Activated CD8-positive, alpha-beta memory T cell treated with anti-CD3 and anti-CD28 coated beads for 1 hour (primary cell): Measurements from ENCODE around the gene SBF1.
A peak's percentile ranks its signal among the peaks of the same experiment; 100 is the strongest.

ENCODE experiments used
- DNase-seq, 2 donors: peaks; one replicate each; pipeline ENCODE4 v3.0.0-alpha.2; 2020; ENCODE audit warnings: low read depth in 1 of 2; ENCODE audit errors: extremely low read depth in 1 of 2

Gene SBF1

GRCh38 chr22:50506611-50507420, 32.0 kb upstream of the SBF1 start:
- no peak for DNase-seq

- no peak for DNase-seq
Observed at GRCh38 chr22:50505776-50506610, 31.2 kb upstream of the SBF1 start.

- no peak for DNase-seq
Observed at GRCh38 chr22:50505276-50505775, 30.5 kb upstream of the SBF1 start.

- DNase-seq: no peak
Observed at GRCh38 chr22:50504369-50505211, 29.8 kb upstream of the SBF1 start.

- DNase-seq: no peak
Observed at GRCh38 chr22:50503475-50504145, 28.8 kb upstream of the SBF1 start.

GRCh38 chr22:50502628-50503474, 28.0 kb upstream of the SBF1 start:
- no peak for DNase-seq

- no peak for DNase-seq
Observed at GRCh38 chr22:50502096-50502495, 27.3 kb upstream of the SBF1 start.

- DNase-seq: no peak
Observed at GRCh38 chr22:50500452-50500851, 25.6 kb upstream of the SBF1 start.

GRCh38 chr22:50498322-50498890, 23.6 kb upstream of the SBF1 start:
- DNase-seq: peak; percentile 38 to 42

GRCh38 chr22:50497093-50497492, 22.3 kb upstream of the SBF1 start:
- no peak for DNase-seq

- no peak for DNase-seq
Observed at GRCh38 chr22:50490531-50491308, 15.9 kb upstream of the SBF1 start.

- no peak for DNase-seq
Observed at GRCh38 chr22:50489363-50490243, 14.8 kb upstream of the SBF1 start.

GRCh38 chr22:50488886-50489285, 14.1 kb upstream of the SBF1 start:
- DNase-seq: no peak

GRCh38 chr22:50488006-50488677, 13.3 kb upstream of the SBF1 start:
- DNase-seq: no peak

- no peak for DNase-seq
Observed at GRCh38 chr22:50487290-50488005, 12.6 kb upstream of the SBF1 start.

GRCh38 chr22:50486561-50487289, 11.9 kb upstream of the SBF1 start, which contains the start of gene MIOX:
TSS of gene MIOX (plus strand) at chr22:50486859. CDS start at chr22:50486898, 39 bp downstream.
- no peak for DNase-seq
